H4 (cell line): Measurements from ENCODE around the gene MECP2. TPM values are rescaled to one million over a fixed set of nuclear protein-coding genes. Genes with fewer than 3 reads are reported as not detected.
A peak's percentile ranks its signal among the peaks of the same experiment; 100 is the strongest.
"Not testable (repeated sequence)": the region's sequence is repeated elsewhere in the genome, so short reads cannot be mapped to it uniquely, and the experiment has no call there.

Source experiments
- DNase-seq: peaks from one replicate; pipeline ENCODE4 v3.0.0-alpha.2; 2015; ENCODE audit warnings: low spot score
- total RNA-seq: library from RNA; depleted of rRNA; stranded (reverse); fragments of >200 nt; shearing (Covaris generic); gene quantifications from 2 replicates; pipeline ENCODE4 v1.2.3, GENCODE V29; 2014

MECP2 gene
- total RNA-seq, 1 experiment from 2014 or later: 28.3 TPM

GRCh38 chrX:154017766-154018517, 79.6 kb downstream of the MECP2 start:
- no peak for DNase-seq

GRCh38 chrX:154016366-154017076, 81.0 kb downstream of the MECP2 start:
- DNase-seq: no peak

GRCh38 chrX:154015581-154016264, 81.8 kb downstream of the MECP2 start:
- no peak for DNase-seq

GRCh38 chrX:154014429-154015380, 82.8 kb downstream of the MECP2 start:
- no peak for DNase-seq

- no peak for DNase-seq
Observed at GRCh38 chrX:154013614-154014360, 83.7 kb downstream of the MECP2 start.

GRCh38 chrX:154013001-154013421, 84.5 kb downstream of the MECP2 start:
- DNase-seq: no peak

- DNase-seq: no peak
Observed at GRCh38 chrX:154012336-154012991, 85.1 kb downstream of the MECP2 start.

- no peak for DNase-seq
Observed at GRCh38 chrX:154011376-154012335, 85.9 kb downstream of the MECP2 start.

GRCh38 chrX:154010330-154011087, 87.0 kb downstream of the MECP2 start:
- DNase-seq: no peak

- DNase-seq: no peak
Observed at GRCh38 chrX:154008521-154008920, 89.0 kb downstream of the MECP2 start.

GRCh38 chrX:154006947-154007346, 90.6 kb downstream of the MECP2 start:
- DNase-seq: no peak

GRCh38 chrX:154004315-154004714, 93.2 kb downstream of the MECP2 start:
- no peak for DNase-seq

- DNase-seq: peak; percentile 82
Observed at GRCh38 chrX:154002215-154002719, 95.2 kb downstream of the MECP2 start.

GRCh38 chrX:154000051-154000450, 97.5 kb downstream of the MECP2 start:
- DNase-seq: no peak

- no peak for DNase-seq
Observed at GRCh38 chrX:153999359-154000037, 98.0 kb downstream of the MECP2 start.

GRCh38 chrX:153995504-153995903, 102.0 kb downstream of the MECP2 start:
- no peak for DNase-seq

GRCh38 chrX:153994398-153994797, 103.1 kb downstream of the MECP2 start:
- not testable (repeated sequence) for DNase-seq
